Effector memory CD4-positive, alpha-beta T cell (primary cell): Measurements from ENCODE around the gene STAC2.

Experiments
- DNase-seq, 3 donors: peaks; one replicate each; pipeline ENCODE4 v3.0.0-alpha.2; 2020
- H3K27ac ChIP-seq: 2 replicates; pipeline ENCODE4 v1.7.0; 2013; ENCODE audit warnings: mild to moderate bottlenecking, low read length, moderate library complexity; ENCODE audit not compliant: insufficient read depth, poor library complexity, severe bottlenecking
- H3K27me3 ChIP-seq: replicated peaks from 2 replicates; pipeline ENCODE4 v1.7.0; 2013; ENCODE audit warnings: mild to moderate bottlenecking, low read length; ENCODE audit not compliant: insufficient read depth, control insufficient read depth, poor library complexity, severe bottlenecking
- H3K36me3 ChIP-seq: 2 replicates; pipeline ENCODE4 v1.7.0; 2013; ENCODE audit warnings: mild to moderate bottlenecking, low read length, moderate library complexity; ENCODE audit not compliant: control insufficient read depth, insufficient read depth
- H3K4me1 ChIP-seq: 2 replicates; pipeline ENCODE4 v1.7.0; 2013; ENCODE audit warnings: low read length, mild to moderate bottlenecking; ENCODE audit not compliant: control insufficient read depth, insufficient read depth, poor library complexity, severe bottlenecking
- H3K4me3 ChIP-seq: 2 replicates; pipeline ENCODE4 v1.7.0; 2013; ENCODE audit warnings: low read length, low read depth, mild to moderate bottlenecking; ENCODE audit not compliant: insufficient read depth, poor library complexity, severe bottlenecking
- H3K9me3 ChIP-seq: 2 replicates; pipeline ENCODE4 v1.7.0; 2013; ENCODE audit warnings: mild to moderate bottlenecking, low read length, moderate library complexity; ENCODE audit not compliant: control insufficient read depth

STAC2 gene

DNA sequence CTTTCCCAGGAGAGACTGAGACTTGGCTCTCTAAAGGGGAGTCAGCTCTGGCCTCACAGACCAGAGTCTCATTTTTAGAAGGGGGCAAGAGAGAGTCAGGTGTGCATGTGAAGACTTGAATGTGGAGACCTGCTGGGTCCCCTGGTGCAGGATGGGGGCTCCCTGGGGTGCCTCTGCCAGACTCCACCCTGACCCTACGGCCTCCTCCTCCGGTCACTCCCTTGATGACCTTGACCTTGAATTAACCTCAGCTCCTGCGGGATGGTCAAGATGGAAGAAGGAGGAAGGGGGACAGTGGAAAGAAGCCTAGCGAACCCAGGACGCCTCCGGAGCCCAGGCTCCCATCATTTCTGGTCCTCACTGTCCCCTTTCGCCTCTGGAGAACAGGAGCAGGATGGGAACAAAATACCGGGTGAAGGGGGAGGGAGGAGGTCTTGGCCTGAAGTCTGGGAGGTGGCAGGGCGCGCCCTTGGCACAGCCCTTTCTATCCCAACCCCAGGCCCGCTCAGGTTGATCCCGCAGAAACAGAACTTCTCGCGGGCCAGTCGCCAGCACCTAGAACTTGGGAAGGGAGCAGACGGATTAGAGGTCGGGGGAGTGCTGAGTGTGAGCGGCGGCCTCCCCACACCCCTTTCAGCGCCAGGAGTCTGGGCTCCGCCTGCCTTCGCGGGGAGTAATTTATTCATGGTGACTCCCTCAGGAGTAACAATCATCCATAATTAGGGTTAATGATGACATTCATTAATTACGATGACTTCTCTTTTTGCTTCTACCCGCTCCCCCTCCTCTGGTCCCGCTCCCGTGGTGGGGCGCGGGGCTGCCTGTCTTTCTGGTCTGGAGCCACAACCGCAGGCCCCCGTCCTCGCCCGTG, 1.6 kb downstream of the STAC2 start:
- no peaks in the 10 kb centered on the region for H3K36me3 ChIP-seq
- H3K4me1 ChIP-seq: peaks cover 15% of the 10 kb centered on the region
- no peak overlapping the region for H3K27ac ChIP-seq
- no peak for DNase-seq
- H3K27me3 ChIP-seq: peaks cover 33% of the 10 kb centered on the region
- peak overlapping the region; percentile 41 for H3K4me3 ChIP-seq
- no peaks in the 10 kb centered on the region for H3K9me3 ChIP-seq

DNA sequence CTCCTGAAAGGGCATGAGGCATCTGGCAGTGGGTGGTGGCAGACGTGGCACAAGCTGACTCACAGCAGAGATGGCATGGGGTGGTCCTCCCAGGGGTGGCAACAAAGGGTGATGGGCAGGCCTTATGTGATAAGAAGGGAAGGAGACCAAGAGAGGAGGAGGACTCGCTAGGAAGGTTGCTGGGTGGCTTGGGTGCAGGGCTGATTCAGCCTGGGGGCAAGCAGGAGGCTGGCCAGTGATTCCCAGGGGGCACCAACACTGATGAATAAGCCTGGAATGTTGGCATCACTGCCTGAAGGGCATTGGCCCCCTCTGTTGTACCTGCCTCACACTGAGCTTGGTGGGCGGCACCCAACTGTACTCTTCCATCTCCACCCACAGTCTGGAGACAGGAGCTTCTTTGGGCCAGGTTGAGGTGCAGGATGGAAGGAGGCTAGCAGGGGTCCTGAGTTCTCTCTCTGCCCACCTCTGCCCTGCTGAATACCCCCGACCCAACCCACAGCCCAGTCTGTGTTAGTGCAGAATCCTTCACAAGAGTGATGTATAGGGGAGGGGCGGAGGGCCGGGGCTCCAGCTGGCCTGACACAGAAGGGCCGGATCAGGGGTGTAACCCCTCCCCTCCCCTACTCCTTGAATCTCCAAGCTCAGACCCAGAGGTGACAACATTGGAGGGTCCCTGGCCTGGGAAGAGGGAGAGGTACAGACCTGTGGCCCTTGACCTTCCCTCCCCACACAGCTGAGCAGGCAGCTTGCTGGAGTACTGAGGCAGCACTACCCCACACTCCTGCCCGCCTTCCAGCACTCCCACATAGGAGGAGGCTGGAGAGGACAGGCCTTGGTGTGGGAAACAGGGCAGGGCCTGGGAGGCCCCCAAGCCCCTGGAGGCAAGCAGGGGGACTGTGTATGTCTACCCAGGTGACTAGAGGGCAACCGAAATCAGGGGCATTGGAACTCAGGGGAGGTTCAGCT, 2.6 kb downstream of the STAC2 start:
- H3K36me3 ChIP-seq: no peaks in the 10 kb centered on the region
- no peak for DNase-seq
- H3K27ac ChIP-seq: no peak overlapping the region
- H3K9me3 ChIP-seq: no peaks in the 10 kb centered on the region
- H3K4me1 ChIP-seq: peaks cover 17% of the 10 kb centered on the region
- peaks cover 33% of the 10 kb centered on the region for H3K27me3 ChIP-seq
- H3K4me3 ChIP-seq: no peak overlapping the region

DNA sequence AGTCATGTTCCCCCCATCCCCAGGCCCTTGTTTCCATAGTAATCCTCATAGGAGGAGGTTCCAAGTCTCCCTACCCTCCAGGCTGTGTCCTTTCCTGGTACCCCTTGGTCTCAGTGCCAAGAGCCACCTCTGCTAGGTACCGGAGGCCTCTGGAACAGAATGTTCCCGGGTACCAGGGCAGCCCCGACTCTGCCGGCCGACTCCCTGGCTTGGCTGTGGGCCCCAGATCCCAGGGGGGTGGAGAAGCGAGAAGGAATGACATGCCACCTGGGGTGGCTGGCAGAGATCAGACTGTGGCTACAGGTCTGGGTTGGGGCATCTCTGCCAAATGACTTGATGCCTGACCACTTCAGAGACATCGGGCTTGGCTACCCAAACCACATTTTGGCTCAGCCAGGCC, 3.6 kb downstream of the STAC2 start:
- no peaks in the 10 kb centered on the region for H3K36me3 ChIP-seq
- peaks cover 19% of the 10 kb centered on the region for H3K4me1 ChIP-seq
- DNase-seq: no peak
- peaks cover 28% of the 10 kb centered on the region for H3K27me3 ChIP-seq
- no peaks in the 10 kb centered on the region for H3K9me3 ChIP-seq
- H3K4me3 ChIP-seq: no peak overlapping the region
- H3K27ac ChIP-seq: no peak overlapping the region

DNA sequence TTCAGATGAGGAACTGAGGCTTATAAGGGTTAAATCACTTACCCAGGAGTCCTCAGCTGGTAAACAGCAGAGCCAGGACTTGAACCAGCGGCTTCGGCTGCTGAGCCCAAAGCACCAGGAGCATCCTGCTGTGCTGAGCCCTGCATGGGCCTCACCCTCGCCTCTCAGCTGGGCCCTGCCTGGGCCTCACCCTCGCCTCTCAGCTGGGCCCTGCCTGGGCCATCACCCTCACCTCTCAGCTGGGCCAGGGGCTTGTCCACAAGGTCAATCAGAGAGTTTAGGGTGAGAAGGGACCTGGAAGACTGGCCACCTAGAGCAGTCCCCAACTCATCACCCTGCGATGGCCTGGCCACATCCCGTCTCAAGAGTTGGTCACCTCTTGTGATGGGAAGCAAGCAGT, 4.2 kb downstream of the STAC2 start:
- H3K27ac ChIP-seq: no peak overlapping the region
- peaks cover 27% of the 10 kb centered on the region for H3K27me3 ChIP-seq
- no peaks in the 10 kb centered on the region for H3K9me3 ChIP-seq
- no peak overlapping the region for H3K4me3 ChIP-seq
- DNase-seq: no peak
- H3K36me3 ChIP-seq: no peaks in the 10 kb centered on the region
- peaks cover 19% of the 10 kb centered on the region for H3K4me1 ChIP-seq

DNA sequence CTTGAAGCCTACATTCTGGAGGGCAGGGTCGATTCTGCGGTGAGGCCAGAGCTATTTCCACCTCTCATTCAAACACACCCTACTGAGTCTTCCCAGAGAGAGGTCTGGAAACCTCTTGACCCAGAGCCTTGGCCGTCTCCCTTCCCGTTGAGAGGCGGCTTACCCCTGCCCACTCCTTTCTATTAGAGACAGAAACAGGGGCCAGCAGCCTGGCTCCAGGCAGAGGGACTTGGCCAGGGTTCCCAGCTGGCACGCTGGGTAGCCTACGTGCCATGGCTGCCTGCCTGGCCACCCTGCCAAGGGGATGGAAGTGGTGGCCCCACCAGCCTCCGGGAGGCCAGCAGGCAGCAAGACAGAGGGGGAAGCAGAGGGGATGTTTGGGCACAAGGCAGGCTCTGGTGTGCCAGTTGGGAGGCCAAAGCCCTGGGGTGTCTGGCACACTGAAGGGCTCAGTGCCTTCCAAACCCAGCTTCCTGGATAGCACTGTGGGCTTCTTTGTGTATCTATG, 6.0 kb downstream of the STAC2 start:
- Histone ChIP-seq H3K4me1 (peaks cover 7% of the 10 kb centered on the region), H3K27me3 (peaks cover 8% of the 10 kb centered on the region), H3K27ac (no peak overlapping the region)

DNA sequence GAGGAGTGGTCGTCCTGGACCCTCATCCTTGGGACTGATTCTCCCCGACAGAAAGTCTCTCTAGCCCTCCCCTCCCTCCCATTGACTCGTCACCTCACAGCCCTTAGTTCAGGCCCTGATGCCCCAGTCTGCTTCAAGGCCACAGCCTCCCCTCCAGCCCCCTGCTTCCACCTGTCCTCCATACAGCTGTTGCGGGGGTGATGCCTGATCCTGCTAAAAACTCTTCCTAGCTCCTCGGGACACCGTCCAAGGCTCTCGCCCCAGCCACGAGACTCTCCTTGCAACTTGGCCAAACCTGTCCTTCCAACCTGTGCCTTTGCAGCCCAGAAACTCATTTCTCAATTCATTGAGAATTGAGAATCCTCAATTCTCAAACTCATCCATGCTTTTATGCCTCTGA, 6.8 kb downstream of the STAC2 start:
- Histone ChIP-seq H3K4me3 (no peak overlapping the region), H3K36me3 (no peaks in the 10 kb centered on the region), H3K27ac (no peak overlapping the region), H3K27me3 (peaks cover 2% of the 10 kb centered on the region), H3K9me3 (no peaks in the 10 kb centered on the region), H3K4me1 (peaks cover 4% of the 10 kb centered on the region)
- DNase-seq: no peak

More for the DNA sequence above, 6.0 kb downstream of the STAC2 start:
- Histone ChIP-seq H3K9me3 (no peaks in the 10 kb centered on the region), H3K36me3 (no peaks in the 10 kb centered on the region), H3K4me3 (no peak overlapping the region)
- no peak for DNase-seq

DNA sequence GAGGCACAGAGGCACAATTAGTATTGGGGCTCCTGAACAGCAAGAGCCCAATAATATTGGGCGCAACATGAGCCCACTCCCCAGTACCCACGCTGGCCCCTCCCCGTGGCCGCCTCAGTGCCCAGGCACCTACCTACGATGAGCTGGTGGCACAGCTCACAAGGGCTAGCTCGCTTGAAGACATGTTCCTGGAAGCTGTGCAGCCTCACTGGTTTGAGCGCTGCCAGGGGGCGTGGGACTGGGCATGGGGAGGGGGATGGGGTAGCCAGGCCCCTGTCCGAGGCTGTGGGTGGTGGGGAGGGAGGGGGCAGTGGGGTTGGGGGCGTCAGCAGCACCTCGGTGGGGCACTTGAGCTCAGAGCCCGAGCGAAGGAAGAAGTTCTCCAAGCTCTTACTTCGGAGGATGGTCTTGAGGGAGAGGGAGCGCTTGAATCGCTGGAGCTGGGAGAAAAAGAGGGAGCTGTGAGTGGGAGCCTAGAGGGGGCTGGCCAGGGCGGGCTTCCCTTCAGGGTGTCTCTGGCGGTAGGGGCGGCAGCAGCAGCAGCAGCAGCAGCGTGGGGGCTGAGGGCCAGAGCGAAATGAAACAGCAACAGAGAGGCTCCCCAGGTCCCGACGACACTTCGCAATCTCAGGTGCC, 7.9 kb downstream of the STAC2 start:
- H3K36me3 ChIP-seq: no peaks in the 10 kb centered on the region
- peaks cover 4% of the 10 kb centered on the region for H3K4me1 ChIP-seq
- no peaks in the 10 kb centered on the region for H3K27me3 ChIP-seq
- H3K4me3 ChIP-seq: no peak overlapping the region
- H3K9me3 ChIP-seq: no peaks in the 10 kb centered on the region
- no peak overlapping the region for H3K27ac ChIP-seq
- DNase-seq: no peak

DNA sequence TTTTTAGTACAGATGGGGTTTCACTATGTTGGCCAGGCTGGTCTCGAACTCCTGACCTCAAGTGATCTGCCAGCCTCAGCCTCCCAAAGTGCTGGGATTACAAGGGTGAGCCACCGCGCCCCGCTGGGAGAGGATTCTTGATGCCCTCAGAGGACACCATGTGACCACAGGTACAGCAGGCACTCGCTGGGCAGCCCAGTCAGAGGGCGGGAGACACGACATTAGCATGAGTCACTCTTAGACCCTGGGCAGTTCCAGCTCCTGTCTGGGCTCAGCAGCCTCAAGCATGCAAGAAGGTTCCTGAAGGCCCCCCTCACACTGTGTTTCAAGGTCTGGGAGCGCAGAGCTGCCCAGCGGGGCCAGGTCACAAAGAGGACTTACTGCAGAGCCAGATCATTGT, 11.9 kb downstream of the STAC2 start:
- Histone ChIP-seq H3K27me3 (no peaks in the 10 kb centered on the region), H3K36me3 (no peaks in the 10 kb centered on the region), H3K9me3 (no peaks in the 10 kb centered on the region), H3K27ac (no peak overlapping the region), H3K4me3 (no peak overlapping the region), H3K4me1 (peaks cover 18% of the 10 kb centered on the region)
- DNase-seq: no peak

DNA sequence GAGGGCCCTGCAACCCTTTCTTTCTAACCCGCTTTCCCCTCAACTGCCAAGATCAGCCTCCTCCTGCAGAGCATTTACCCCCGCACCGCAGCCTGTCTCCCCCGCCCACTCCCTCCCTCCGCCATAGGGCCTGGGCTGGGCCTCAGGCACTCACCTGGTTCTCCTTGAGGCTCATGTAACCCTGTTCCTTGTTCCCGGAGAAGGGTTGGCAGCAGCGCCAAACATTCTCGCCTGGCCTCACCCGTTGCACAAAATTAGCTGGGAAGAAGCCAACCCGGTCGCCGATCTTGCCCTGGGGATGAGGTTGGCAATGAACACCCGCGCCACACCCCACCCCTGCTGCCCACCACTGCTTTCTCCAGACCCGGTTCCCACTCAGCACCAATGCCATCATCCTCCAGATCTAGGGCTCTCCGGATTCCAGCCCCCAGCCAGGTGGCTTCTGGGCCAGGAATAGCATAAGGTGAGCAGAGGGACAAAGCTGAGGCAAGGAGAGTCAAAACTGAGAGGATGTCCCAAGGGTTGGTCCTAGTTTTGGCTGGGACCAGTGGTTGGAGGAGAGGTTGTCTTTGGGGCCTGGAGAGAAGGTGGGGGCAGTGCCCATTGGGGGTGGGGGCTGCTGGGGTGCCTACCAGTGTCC, 12.8 kb downstream of the STAC2 start:
- no peaks in the 10 kb centered on the region for H3K27me3 ChIP-seq
- H3K27ac ChIP-seq: no peak overlapping the region
- DNase-seq: no peak
- H3K4me3 ChIP-seq: no peak overlapping the region
- no peaks in the 10 kb centered on the region for H3K9me3 ChIP-seq
- H3K4me1 ChIP-seq: peaks cover 20% of the 10 kb centered on the region
- no peaks in the 10 kb centered on the region for H3K36me3 ChIP-seq
